ENCODE measurements around the gene REPS1. TPM values are rescaled to one million over a fixed set of nuclear protein-coding genes. Genes with fewer than 3 reads are reported as not detected.
"Not testable (repeated sequence)": the region's sequence is repeated elsewhere in the genome, so short reads cannot be mapped to it uniquely, and the experiment has no call there.

Gene REPS1
- 46.7 TPM for total RNA-seq

- intact Hi-C loops (cut with DNase I), result loop anchor here (10.0 kb wide), 1 partner anchor 173 kb away; no protein-coding TSS in a partner anchor
- ATAC-seq (peak; percentile 99), DNase-seq (ENCODE audit: low spot score) (peak; percentile 92)
Measured at GRCh38 chr6:138987643-138988468, at the start of gene REPS1. Gene REPS1, minus strand, starts transcription at chr6:138988253. Its CDS starts 571 bp downstream, at chr6:138987682.

GRCh38 chr6:139037490-139037889 lies 49.4 kb upstream of the REPS1 start:
- ATAC-seq, result peak; percentile 72
- DNase-seq (ENCODE audit: low spot score), result no peak
- intact Hi-C loops (cut with DNase I), result no loop called here

GRCh38 chr6:139030228-139030963 lies 42.3 kb upstream of the REPS1 start:
- no peak for ATAC-seq
- intact Hi-C loops (cut with DNase I), result no loop called here
- DNase-seq (ENCODE audit: low spot score), result no peak

- peak; percentile 69 for DNase-seq (ENCODE audit: low spot score)
- peak; percentile 70 for ATAC-seq
- intact Hi-C loops (cut with DNase I), result no loop called here
Measured at GRCh38 chr6:139029470-139030227, 41.6 kb upstream of the REPS1 start.

GRCh38 chr6:139028658-139029469 lies 40.8 kb upstream of the REPS1 start, which contains the start of gene ABRACL:
Gene ABRACL, plus strand, starts transcription at chr6:139028745. Its CDS starts 5,416 bp downstream, at chr6:139034161.
- intact Hi-C loops (cut with DNase I), result no loop called here
- peak; percentile 71 for ATAC-seq
- peak; percentile 73 for DNase-seq (ENCODE audit: low spot score)

GRCh38 chr6:139028215-139028657 lies 40.2 kb upstream of the REPS1 start:
- intact Hi-C loops (cut with DNase I), result no loop called here
- no peak for ATAC-seq
- no peak for DNase-seq (ENCODE audit: low spot score)

GRCh38 chr6:139027620-139028182 lies 39.6 kb upstream of the REPS1 start:
- DNase-seq (ENCODE audit: low spot score), result no peak
- no peak for ATAC-seq
- intact Hi-C loops (cut with DNase I), result no loop called here

- ATAC-seq; intact Hi-C loops (cut with DNase I); DNase-seq (ENCODE audit: low spot score): not testable (repeated sequence)
Measured at GRCh38 chr6:139025416-139025815, 37.4 kb upstream of the REPS1 start.

GRCh38 chr6:139020689-139021088 lies 32.6 kb upstream of the REPS1 start:
- no peak for DNase-seq (ENCODE audit: low spot score)

GRCh38 chr6:139019722-139020121 lies 31.7 kb upstream of the REPS1 start:
- no peak for DNase-seq (ENCODE audit: low spot score)
- no peak for ATAC-seq
- intact Hi-C loops (cut with DNase I), result no loop called here

More at GRCh38 chr6:139020689-139021088, 32.6 kb upstream of the REPS1 start:
- ATAC-seq, result no peak
- intact Hi-C loops (cut with DNase I), result no loop called here

GRCh38 chr6:139017227-139017626 lies 29.2 kb upstream of the REPS1 start:
- intact Hi-C loops (cut with DNase I), result no loop called here
- ATAC-seq (peak; percentile 73), DNase-seq (ENCODE audit: low spot score) (no peak)

- peak; percentile 67 for ATAC-seq
Measured at GRCh38 chr6:139016337-139017213, 28.5 kb upstream of the REPS1 start.

GRCh38 chr6:139014945-139015344 lies 26.9 kb upstream of the REPS1 start:
- no peak for ATAC-seq
- intact Hi-C loops (cut with DNase I), result no loop called here
- DNase-seq (ENCODE audit: low spot score), result no peak

More at GRCh38 chr6:139016337-139017213, 28.5 kb upstream of the REPS1 start:
- intact Hi-C loops (cut with DNase I), result no loop called here
- DNase-seq (ENCODE audit: low spot score), result no peak

- no peak for DNase-seq (ENCODE audit: low spot score)
- no peak for ATAC-seq
- intact Hi-C loops (cut with DNase I), result no loop called here
Measured at GRCh38 chr6:139013185-139013800, 25.2 kb upstream of the REPS1 start.

GRCh38 chr6:139011980-139012379 lies 23.9 kb upstream of the REPS1 start:
- intact Hi-C loops (cut with DNase I), result no loop called here
- ATAC-seq, result no peak

GRCh38 chr6:139010674-139011073 lies 22.6 kb upstream of the REPS1 start:
- DNase-seq (ENCODE audit: low spot score), result no peak
- ATAC-seq, result no peak
- intact Hi-C loops (cut with DNase I), result no loop called here

More at GRCh38 chr6:139011980-139012379, 23.9 kb upstream of the REPS1 start:
- DNase-seq (ENCODE audit: low spot score), result no peak

- intact Hi-C loops (cut with DNase I), result no loop called here
- ATAC-seq, result no peak
- no peak for DNase-seq (ENCODE audit: low spot score)
Measured at GRCh38 chr6:139008117-139008516, 20.1 kb upstream of the REPS1 start.

Data from sciatic nerve (tissue), 2 donors.